ENCODE results near the gene ALPI.

The ALPI gene

DNA sequence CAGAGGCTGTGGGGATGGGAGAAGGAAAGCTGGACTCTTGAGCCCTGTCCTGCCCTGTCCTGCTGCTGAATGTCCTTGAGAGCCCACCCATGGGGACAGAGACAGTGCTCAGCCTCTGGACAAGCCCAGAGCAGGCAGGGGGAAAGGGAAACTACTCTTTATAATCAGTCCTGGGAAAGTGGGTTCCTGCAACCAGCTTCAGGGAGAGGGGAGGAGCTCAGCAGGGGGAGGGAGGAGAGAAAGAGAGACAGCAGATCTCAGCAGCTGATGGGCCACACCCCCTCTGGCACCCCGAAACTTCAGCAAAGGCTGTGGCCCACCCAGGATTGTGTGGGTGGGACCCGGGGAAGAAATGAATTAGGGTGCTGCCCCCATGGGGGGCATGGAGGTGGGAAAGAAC, 20.1 kb downstream of the ALPI start:
- Histone ChIP-seq H3K27me3 (ENCODE audit: low read depth, low read length) (no peaks in the 10 kb centered on the region), H3K4me3 (ENCODE audit: low read length) (no peak overlapping the region), H3K4me1 (ENCODE audit: low read length) (no peaks in the 10 kb centered on the region), H3K9ac (ENCODE audit: low read length) (no peak overlapping the region), H3K36me3 (replicated peaks; ENCODE audit: low read depth, low read length) (no peaks in the 10 kb centered on the region), H3K4me2 (ENCODE audit: low read length) (no peak overlapping the region), H3K27ac (ENCODE audit: low read length) (no peak overlapping the region), H4K20me1 (ENCODE audit: insufficient read depth, low read length) (no peaks in the 10 kb centered on the region), H2AFZ (ENCODE audit: low read depth, low read length) (no peak overlapping the region), H3K9me3 (ENCODE audit: insufficient read depth, low read length) (no peaks in the 10 kb centered on the region), H3K79me2 (ENCODE audit: low read length) (no peaks in the 10 kb centered on the region)
- TF ChIP-seq, protein P1, sequence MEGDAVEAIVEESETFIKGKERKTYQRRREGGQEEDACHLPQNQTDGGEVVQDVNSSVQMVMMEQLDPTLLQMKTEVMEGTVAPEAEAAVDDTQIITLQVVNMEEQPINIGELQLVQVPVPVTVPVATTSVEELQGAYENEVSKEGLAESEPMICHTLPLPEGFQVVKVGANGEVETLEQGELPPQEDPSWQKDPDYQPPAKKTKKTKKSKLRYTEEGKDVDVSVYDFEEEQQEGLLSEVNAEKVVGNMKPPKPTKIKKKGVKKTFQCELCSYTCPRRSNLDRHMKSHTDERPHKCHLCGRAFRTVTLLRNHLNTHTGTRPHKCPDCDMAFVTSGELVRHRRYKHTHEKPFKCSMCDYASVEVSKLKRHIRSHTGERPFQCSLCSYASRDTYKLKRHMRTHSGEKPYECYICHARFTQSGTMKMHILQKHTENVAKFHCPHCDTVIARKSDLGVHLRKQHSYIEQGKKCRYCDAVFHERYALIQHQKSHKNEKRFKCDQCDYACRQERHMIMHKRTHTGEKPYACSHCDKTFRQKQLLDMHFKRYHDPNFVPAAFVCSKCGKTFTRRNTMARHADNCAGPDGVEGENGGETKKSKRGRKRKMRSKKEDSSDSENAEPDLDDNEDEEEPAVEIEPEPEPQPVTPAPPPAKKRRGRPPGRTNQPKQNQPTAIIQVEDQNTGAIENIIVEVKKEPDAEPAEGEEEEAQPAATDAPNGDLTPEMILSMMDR (IDR thresholded peaks at IDR 0.05; ENCODE audit: low read depth, low read length): no peak

DNA sequence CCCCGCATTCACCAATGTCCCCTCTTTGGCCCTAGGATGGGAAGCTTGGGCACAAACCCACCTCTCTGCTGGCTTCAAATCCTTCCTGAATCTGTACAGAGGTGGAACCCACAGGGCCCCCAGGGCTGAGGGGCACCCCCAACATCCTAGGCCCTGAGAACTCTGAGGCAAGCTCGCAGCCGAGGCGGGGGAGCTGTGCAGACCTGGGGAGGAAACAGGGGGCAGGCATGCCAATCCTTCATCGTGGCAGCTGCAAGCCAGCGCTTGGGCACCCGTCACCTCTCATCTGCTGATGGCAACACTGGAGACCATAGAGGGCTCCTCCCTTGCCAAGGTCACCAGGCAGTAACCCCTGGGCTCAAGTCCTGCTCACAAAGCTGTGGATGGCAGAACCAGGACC, 20.8 kb downstream of the ALPI start:
- no peak overlapping the region for H2AFZ ChIP-seq (ENCODE audit: low read depth, low read length)
- no peak overlapping the region for H3K4me2 ChIP-seq (ENCODE audit: low read length)
- H3K36me3 ChIP-seq (replicated peaks; ENCODE audit: low read depth, low read length): no peaks in the 10 kb centered on the region
- no peaks in the 10 kb centered on the region for H3K27me3 ChIP-seq (ENCODE audit: low read depth, low read length)
- H3K9me3 ChIP-seq (ENCODE audit: insufficient read depth, low read length): no peaks in the 10 kb centered on the region
- H3K9ac ChIP-seq (ENCODE audit: low read length): no peak overlapping the region
- H4K20me1 ChIP-seq (ENCODE audit: insufficient read depth, low read length): no peaks in the 10 kb centered on the region
- H3K79me2 ChIP-seq (ENCODE audit: low read length): no peaks in the 10 kb centered on the region
- no peaks in the 10 kb centered on the region for H3K4me1 ChIP-seq (ENCODE audit: low read length)
- H3K27ac ChIP-seq (ENCODE audit: low read length): no peak overlapping the region
- TF ChIP-seq EZH2phosphoT487 (IDR thresholded peaks at IDR 0.05; ENCODE audit: low read depth): no peak
- TF ChIP-seq, protein P1 (IDR thresholded peaks at IDR 0.05; ENCODE audit: low read depth, low read length): no peak
- H3K4me3 ChIP-seq (ENCODE audit: low read length): no peak overlapping the region

DNA sequence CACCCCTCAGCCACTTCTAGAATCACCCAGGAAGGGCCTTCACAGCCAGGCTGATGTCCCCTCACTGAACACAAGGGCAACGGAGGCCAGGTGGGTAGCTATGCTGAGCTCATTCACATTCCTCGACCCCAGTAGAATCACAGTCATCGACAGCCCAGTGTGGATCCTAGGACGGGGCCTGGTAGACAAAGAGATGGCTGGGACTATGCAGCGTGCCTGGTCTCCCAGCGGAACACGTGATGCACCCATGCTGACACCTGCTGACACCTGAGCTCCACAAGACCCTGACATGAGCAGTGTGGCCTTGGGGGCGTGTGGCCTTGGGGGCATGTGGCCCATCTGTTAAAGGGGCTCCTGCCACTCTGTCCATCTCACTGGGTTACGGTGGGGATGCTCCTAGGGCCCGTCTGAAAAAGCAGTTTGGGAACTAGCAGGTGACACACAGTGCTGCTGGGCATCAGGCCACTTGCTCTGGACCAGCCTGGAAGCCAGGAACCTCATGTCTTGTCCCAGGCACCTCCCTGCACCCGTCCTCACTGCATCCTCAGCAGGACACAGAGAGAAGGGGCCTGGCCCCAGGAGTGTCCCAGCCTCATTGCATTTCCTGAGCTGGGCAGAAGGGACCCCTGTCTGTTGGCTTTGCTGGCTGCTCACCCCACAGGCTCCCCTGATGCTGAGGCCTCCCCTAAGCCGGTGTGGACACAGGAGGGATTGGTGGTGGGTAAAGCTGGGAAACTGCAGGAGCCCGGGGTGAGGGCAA, 22.0 kb downstream of the ALPI start:
- H3K27ac ChIP-seq (ENCODE audit: low read length): no peak overlapping the region
- H4K20me1 ChIP-seq (ENCODE audit: insufficient read depth, low read length): no peaks in the 10 kb centered on the region
- no peaks in the 10 kb centered on the region for H3K9me3 ChIP-seq (ENCODE audit: insufficient read depth, low read length)
- no peak overlapping the region for H3K4me3 ChIP-seq (ENCODE audit: low read length)
- no peak overlapping the region for H3K9ac ChIP-seq (ENCODE audit: low read length)
- H3K4me1 ChIP-seq (ENCODE audit: low read length): no peaks in the 10 kb centered on the region
- no peak for TF ChIP-seq EZH2phosphoT487 (IDR thresholded peaks at IDR 0.05; ENCODE audit: low read depth)
- TF ChIP-seq, protein P1 (IDR thresholded peaks at IDR 0.05; ENCODE audit: low read depth, low read length): no peak
- H2AFZ ChIP-seq (ENCODE audit: low read depth, low read length): no peak overlapping the region
- no peaks in the 10 kb centered on the region for H3K79me2 ChIP-seq (ENCODE audit: low read length)
- H3K36me3 ChIP-seq (replicated peaks; ENCODE audit: low read depth, low read length): no peaks in the 10 kb centered on the region
- H3K27me3 ChIP-seq (ENCODE audit: low read depth, low read length): no peaks in the 10 kb centered on the region
- no peak overlapping the region for H3K4me2 ChIP-seq (ENCODE audit: low read length)

DNA sequence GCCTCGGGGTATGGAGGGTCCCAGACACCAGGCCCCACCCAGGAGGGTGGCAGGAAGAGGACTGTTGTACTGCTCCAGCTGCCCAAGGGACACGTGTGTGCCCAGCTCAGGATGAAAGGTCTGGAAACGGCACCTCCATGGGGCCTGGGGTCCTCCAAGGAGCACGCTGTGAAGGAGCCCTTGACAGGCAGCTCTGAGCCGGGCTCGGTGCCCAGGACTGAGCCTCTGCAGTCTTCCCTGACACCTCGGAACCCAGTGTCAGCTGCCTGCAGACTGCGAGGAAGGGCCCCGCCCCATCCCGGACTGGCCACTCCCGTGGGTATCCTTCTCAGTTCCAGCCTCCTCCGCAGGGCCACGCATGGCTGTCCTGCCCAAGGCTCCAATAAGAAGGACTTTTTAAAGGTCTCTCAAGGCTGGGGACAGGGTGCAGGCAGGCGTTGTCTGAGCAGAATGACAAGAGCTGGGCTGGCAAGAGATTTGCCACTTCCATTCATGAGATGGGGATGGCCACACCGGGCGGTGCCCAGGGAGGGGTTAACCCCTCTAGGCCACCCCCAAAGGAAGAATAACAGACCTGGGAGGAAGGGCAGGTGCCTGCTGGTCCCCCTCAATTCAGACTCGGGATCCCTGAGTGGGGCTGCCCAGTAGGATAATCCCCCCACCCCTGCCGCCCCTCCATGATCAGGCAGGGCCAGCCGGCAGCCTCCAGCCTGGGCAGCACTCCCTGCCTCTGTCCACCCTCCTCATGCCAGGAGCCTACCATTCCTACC, 22.8 kb downstream of the ALPI start:
- no peaks in the 10 kb centered on the region for H3K9me3 ChIP-seq (ENCODE audit: insufficient read depth, low read length)
- H2AFZ ChIP-seq (ENCODE audit: low read depth, low read length): no peak overlapping the region
- H3K4me2 ChIP-seq (ENCODE audit: low read length): no peak overlapping the region
- H3K27me3 ChIP-seq (ENCODE audit: low read depth, low read length): no peaks in the 10 kb centered on the region
- no peak overlapping the region for H3K4me3 ChIP-seq (ENCODE audit: low read length)
- H3K9ac ChIP-seq (ENCODE audit: low read length): no peak overlapping the region
- H3K4me1 ChIP-seq (ENCODE audit: low read length): no peaks in the 10 kb centered on the region
- H3K79me2 ChIP-seq (ENCODE audit: low read length): no peaks in the 10 kb centered on the region
- TF ChIP-seq EZH2phosphoT487 (IDR thresholded peaks at IDR 0.05; ENCODE audit: low read depth): no peak
- TF ChIP-seq, protein P1 (IDR thresholded peaks at IDR 0.05; ENCODE audit: low read depth, low read length): no peak
- H3K36me3 ChIP-seq (replicated peaks; ENCODE audit: low read depth, low read length): no peaks in the 10 kb centered on the region
- H4K20me1 ChIP-seq (ENCODE audit: insufficient read depth, low read length): no peaks in the 10 kb centered on the region
- H3K27ac ChIP-seq (ENCODE audit: low read length): no peak overlapping the region
